RPMI7951 (cell line): ENCODE measurements around the gene BRD2. TPM values are rescaled to one million over a fixed set of nuclear protein-coding genes. Genes with fewer than 3 reads are reported as not detected.

Source experiments
- DNase-seq: peaks from one replicate; pipeline ENCODE4 v3.0.0-alpha.2; 2012; ENCODE audit warnings: low read depth
- total RNA-seq: library from RNA; depleted of rRNA; stranded (reverse); fragments of >200 nt; shearing (Covaris generic); gene quantifications from 2 replicates; pipeline ENCODE4 v1.2.3, GENCODE V29; 2014

BRD2 gene
- total RNA-seq, 1 experiment from 2014 or later = 77.5 TPM

- no peak for DNase-seq
These were observed 19.3 kb upstream of the BRD2 start for GRCh38 chr6:32949113-32949512.

GRCh38 chr6:32950010-32950409 is 18.4 kb upstream of the BRD2 start:
- no peak for DNase-seq

- DNase-seq = no peak
These were observed 17.9 kb upstream of the BRD2 start for GRCh38 chr6:32950449-32950848.

- DNase-seq = peak; percentile 95
These were observed 15.3 kb upstream of the BRD2 start, which contains the start of gene HLA-DMA for GRCh38 chr6:32952817-32953739. TSS of gene HLA-DMA (minus strand) at chr6:32953097. CDS start at chr6:32953036, 61 bp downstream.

GRCh38 chr6:32953775-32954174 is 14.6 kb upstream of the BRD2 start:
- no peak for DNase-seq

- DNase-seq = no peak
These were observed 14.1 kb upstream of the BRD2 start for GRCh38 chr6:32954267-32954666.

- DNase-seq = peak; percentile 23
These were observed 13.2 kb upstream of the BRD2 start for GRCh38 chr6:32954986-32955802.

GRCh38 chr6:32956176-32956575 is 12.2 kb upstream of the BRD2 start:
- DNase-seq = no peak

- no peak for DNase-seq
These were observed 7.8 kb upstream of the BRD2 start for GRCh38 chr6:32960563-32960962.

GRCh38 chr6:32962213-32962826 is 6.1 kb upstream of the BRD2 start:
- peak; percentile 47 for DNase-seq

- DNase-seq = no peak
These were observed 4.5 kb upstream of the BRD2 start for GRCh38 chr6:32963866-32964265.

- DNase-seq = no peak
These were observed 3.6 kb upstream of the BRD2 start for GRCh38 chr6:32964776-32965175.

- peak; percentile 67 for DNase-seq
These were observed 973 bp upstream of the BRD2 start for GRCh38 chr6:32967151-32968091.

GRCh38 chr6:32968867-32969684 is 682 bp downstream of the BRD2 start:
- DNase-seq = peak; percentile 81

GRCh38 chr6:32969685-32970412 is 1.5 kb downstream of the BRD2 start:
- peak; percentile 98 for DNase-seq

- peak; percentile 92 for DNase-seq
These were observed 2.2 kb downstream of the BRD2 start for GRCh38 chr6:32970413-32971241.

GRCh38 chr6:32971242-32971580 is 2.8 kb downstream of the BRD2 start:
- DNase-seq = no peak

- peak; percentile 100 for DNase-seq
These were observed 3.4 kb downstream of the BRD2 start for GRCh38 chr6:32971581-32972352.
